GM12878 (cell line): ENCODE measurements around the gene ATF3. TPM values are rescaled to one million over a fixed set of nuclear protein-coding genes. Genes with fewer than 3 reads are reported as not detected.

ENCODE experiments used
- ATAC-seq: fragments of 200-7000 bp; cut with Tn5 transposase; 3 replicates; pipeline ENCODE4 v1.9.1; 2020; ENCODE audit warnings: mild to moderate bottlenecking, moderate library complexity
- BruUV-seq: library from RNA; stranded (reverse); fragments of 400-500 nt; replicated peaks from 2 replicates; lab custom pipeline; 2021; lab: Mats Ljungman, UMichigan
- CTCF ChIA-PET: fragments of 300-600 bp; sonication (Branson Sonifier 250); formaldehyde crosslinking; extraction: SDS; loops from one replicate; lab custom pipeline; 2021; ENCODE audit warnings: inconsistent platforms; lab: Yijun Ruan, JAX
- POLR2A ChIA-PET: fragments of 350-600 bp; formaldehyde crosslinking; extraction: SDS; loops from one replicate; lab custom pipeline; 2021; ENCODE audit warnings: inconsistent platforms; lab: Charles Lee
- RAD21 ChIA-PET: fragments of 300-600 bp; sonication (Branson Sonifier 250); formaldehyde crosslinking; loops from one replicate; lab custom pipeline; 2023; ENCODE audit warnings: antibody characterized with exemption; ENCODE audit not compliant: unreplicated experiment; lab: Charles Lee
- SMC1A ChIA-PET: fragments of 300-600 bp; sonication (Branson Sonifier 250); formaldehyde crosslinking; loops from one replicate; lab custom pipeline; 2023; ENCODE audit not compliant: unreplicated experiment, uncharacterized antibody; lab: Charles Lee
- DNase-seq: peaks from one replicate; pipeline ENCODE4 v3.0.0-alpha.2; 2011; ENCODE audit warnings: low read depth, low spot score
- FAIRE-seq: peaks from 3 replicates; lab custom pipeline; 2011; peaks lifted over from hg19 to GRCh38; lab: Jason Lieb, UNC
- H2AFZ ChIP-seq: 2 replicates; pipeline ENCODE4 v1.6.0; 2011; ENCODE audit warnings: low read depth, low read length, control low read depth; ENCODE audit not compliant: control insufficient read depth
- H3K27ac ChIP-seq: 2 replicates; pipeline ENCODE4 v1.5.1; 2011; ENCODE audit warnings: control low read depth; ENCODE audit not compliant: control insufficient read depth, insufficient read depth
- H3K27me3 ChIP-seq, 2 experiments: replicated peaks in 1 of 2; 2 replicates each; pipeline versions ENCODE4 v1.6.0 to v1.6.1; 2011; ENCODE audit warnings: low read length in 1 of 2; ENCODE audit not compliant: control insufficient read depth in 2 of 2, insufficient read depth in 2 of 2
- H3K36me3 ChIP-seq, 2 experiments: 2 replicates each; pipeline ENCODE4 v1.5.1; 2011; ENCODE audit warnings: low read length in 1 of 2; ENCODE audit not compliant: control insufficient read depth in 2 of 2, insufficient read depth in 2 of 2
- H3K4me1 ChIP-seq: 2 replicates; pipeline ENCODE4 v1.6.1; 2011; ENCODE audit warnings: mild to moderate bottlenecking, low read length, moderate library complexity, mixed read lengths; ENCODE audit not compliant: control insufficient read depth, insufficient read depth
- H3K4me2 ChIP-seq: 2 replicates; pipeline ENCODE4 v1.6.0; 2011; ENCODE audit warnings: control low read depth; ENCODE audit not compliant: control insufficient read depth, insufficient read depth
- H3K4me3 ChIP-seq: fragments of 200-600 bp; sonication (generic); 2 replicates; pipeline ENCODE4 v1.5.1; 2016
- H3K79me2 ChIP-seq: 2 replicates; pipeline ENCODE4 v1.6.0; 2011; ENCODE audit warnings: low read length; ENCODE audit not compliant: control insufficient read depth, insufficient read depth
- H3K9ac ChIP-seq: 2 replicates; pipeline ENCODE4 v1.8.0; 2011; ENCODE audit warnings: low read length, control low read depth, mixed read lengths; ENCODE audit not compliant: control insufficient read depth, insufficient read depth
- H3K9me3 ChIP-seq: replicated peaks from 3 replicates; pipeline ENCODE4 v1.5.1; 2011; ENCODE audit warnings: mild to moderate bottlenecking, low read length; ENCODE audit not compliant: control insufficient read depth, insufficient read depth
- H4K20me1 ChIP-seq: 2 replicates; pipeline ENCODE4 v1.6.0; 2011; ENCODE audit not compliant: control insufficient read depth, insufficient read depth
- BACH1 ChIP-seq: fragments of 450-650 bp; IDR thresholded peaks from 2 replicates; pipeline ENCODE4 v1.6.1; 2017; ENCODE audit warnings: mild to moderate bottlenecking, borderline replicate concordance
- CBFB ChIP-seq: IDR thresholded peaks from 2 replicates; pipeline ENCODE4 v1.6.1; 2016; ENCODE audit warnings: antibody characterized with exemption, low read depth
- CREB1 ChIP-seq: IDR thresholded peaks from 2 replicates; pipeline ENCODE4 v1.6.1; 2012; ENCODE audit warnings: low read depth, mild to moderate bottlenecking, inconsistent platforms
- CTCF ChIP-seq, 3 experiments: IDR thresholded peaks in 2 of 3; conservative IDR thresholded peaks in 1 of 3; 2 replicates each; pipeline ENCODE4 v1.5.1; 2011; ENCODE audit warnings: low read depth in 3 of 3, low read length in 3 of 3, mild to moderate bottlenecking in 3 of 3, control low read depth in 2 of 3, moderate library complexity in 2 of 3, inconsistent platforms in 1 of 3, mixed read lengths in 1 of 3; ENCODE audit not compliant: control insufficient read depth in 2 of 3, insufficient read depth in 1 of 3; ENCODE audit errors: extremely low read depth in 1 of 3
- DPF2 ChIP-seq: fragments of 450-650 bp; IDR thresholded peaks from 2 replicates; pipeline ENCODE4 v1.6.1; 2017; ENCODE audit warnings: mild to moderate bottlenecking
- ETV6 ChIP-seq, 2 experiments: fragments of 450-650 bp in 1 of 2; IDR thresholded peaks in 1 of 2; conservative IDR thresholded peaks in 1 of 2; 2 replicates each; pipeline ENCODE4 v1.6.1; 2014; ENCODE audit warnings: antibody characterized with exemption in 1 of 2, borderline replicate concordance in 1 of 2, low read depth in 1 of 2, mild to moderate bottlenecking in 1 of 2, moderate library complexity in 1 of 2
- NBN ChIP-seq: fragments of 450-650 bp; IDR thresholded peaks from 2 replicates; pipeline ENCODE4 v1.6.1; 2016
- SMC3 ChIP-seq: IDR thresholded peaks from 2 replicates; pipeline ENCODE4 v1.6.1; 2011; ENCODE audit warnings: low read length, improper control_type of control experiment, borderline replicate concordance
- ZBTB4 ChIP-seq: fragments of 450-650 bp; formaldehyde crosslinking; IDR thresholded peaks from 2 replicates; pipeline ENCODE4 v1.4.0; 2022; ENCODE audit warnings: mild to moderate bottlenecking, moderate library complexity
- WGBS: methylation state at CpG from one replicate; pipeline ENCODE4 v1.1.6; 2016; ENCODE audit warnings: low lambda C conversion rate; ENCODE audit not compliant: insufficient replicate concordance, insufficient coverage; ENCODE audit errors: missing lambda C conversion rate; 5-methylcytosine and 5-hydroxymethylcytosine counted together
- in situ Hi-C: fragments of 300-500 bp; cut with MboI; formaldehyde crosslinking; loops from 9 replicates; pipeline ENCODE4 v1.14.3; 2018; ENCODE audit warnings: mixed read lengths
- intact Hi-C: fragments of 100-400 bp; cut with micrococcal nuclease; formaldehyde crosslinking; loops from one replicate; pipeline ENCODE4 v1.14.2; 2022; ENCODE audit not compliant: unreplicated experiment
- polyA plus RNA-seq, 11 experiments: library from polyadenylated mRNA; depleted of rRNA in 4 of 11; unstranded in 6 of 11; stranded (reverse) in 5 of 11; fragments of >200 nt; fragmentation: Nextera tagmentation in 4 of 11; fragmentation: Illumina TruSeq in 1 of 11; extraction: Ambion mirVana in 4 of 11; extraction: Trizol in 1 of 11; gene quantifications; 1 replicate in 1 of 11; 2 replicates in 10 of 11; pipeline versions ENCODE4 v1.2.1 to v1.2.3, GENCODE V29; 2011 to 2016; ENCODE audit warnings: inconsistent platforms in 2 of 11, missing spikeins in 2 of 11, low read depth in 1 of 11
- total RNA-seq, 4 experiments: library from RNA; depleted of rRNA in 3 of 4; stranded (reverse); fragments of >200 nt in 3 of 4; fragmentation: Illumina TruSeq in 1 of 4; extraction: Trizol in 1 of 4; gene quantifications; 2 replicates each; pipeline versions ENCODE4 v1.2.1 to v1.2.3, GENCODE V29; 2013 to 2021

The ATF3 gene
- total and polyA plus RNA-seq, 10 of the 15 experiments (the other 5 are each of a cell fraction or from before 2014, with no cell fraction given), result 3.0 to 13.9 (median 8.3) TPM

DNA sequence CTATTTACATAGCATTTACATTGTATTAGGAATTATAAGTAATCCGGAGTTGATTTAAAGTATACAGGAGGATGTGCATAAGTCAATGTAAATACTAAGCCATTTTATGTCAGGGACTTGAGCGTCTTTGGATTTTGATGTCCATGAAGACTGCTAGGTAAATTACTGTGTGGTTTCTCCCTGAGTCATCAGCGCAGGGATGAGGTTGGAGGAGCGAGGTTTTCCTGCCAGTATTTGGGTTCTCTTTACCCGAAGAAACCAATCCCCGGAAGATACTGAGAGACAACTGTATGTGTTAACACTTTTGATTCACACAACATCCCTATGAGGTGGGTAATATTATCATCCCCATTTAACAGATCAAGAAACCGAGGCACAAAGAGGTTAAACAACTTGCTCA lies 61.7 kb downstream of the ATF3 start:
- no peak overlapping the region for H3K27ac ChIP-seq
- CTCF ChIA-PET, result interaction anchor here (0.9 to 4.0 kb wide), 6 partner anchors 23 to 193 kb away, joined by 3 to 18 read pairs (median 4); no protein-coding TSS in a partner anchor
- FAIRE-seq, result no peak
- no peak overlapping the region for H3K4me2 ChIP-seq
- H3K79me2 ChIP-seq, result no peaks in the 10 kb centered on the region
- no peak overlapping the region for H3K9ac ChIP-seq
- peaks cover 38% of the 10 kb centered on the region for H3K4me1 ChIP-seq
- BruUV-seq, result no TSS peak
- TF ChIP-seq ZBTB4 (CRISPR knock-in tag), result no peak
- TF ChIP-seq ETV6 (conservative IDR thresholded peaks at IDR 0.05 in 1 of 2, IDR thresholded peaks at IDR 0.05 in 1 of 2; ENCODE audit: borderline replicate concordance in 1 of 2, low read depth in 1 of 2), result no peak
- TF ChIP-seq NBN, result no peak
- TF ChIP-seq CREB1, result no peak
- TF ChIP-seq BACH1, result no peak
- TF ChIP-seq SMC3, result no peak
- TF ChIP-seq DPF2, result no peak
- TF ChIP-seq CTCF (IDR thresholded peaks at IDR 0.05 in 2 of 3, conservative IDR thresholded peaks at IDR 0.05 in 1 of 3; ENCODE audit: control insufficient read depth in 2 of 3, extremely low read depth in 1 of 3, insufficient read depth in 1 of 3, low read depth in 3 of 3, low read length in 3 of 3), result no peak
- TF ChIP-seq CBFB, result no peak
- H3K9me3 ChIP-seq, result no peaks in the 10 kb centered on the region
- H3K4me3 ChIP-seq, result no peak overlapping the region
- SMC1A ChIA-PET, result interaction anchor here (0.9 to 2.8 kb wide), 4 partner anchors 28 to 325 kb away, joined by 3 to 19 read pairs (median 3); no protein-coding TSS in a partner anchor
- H4K20me1 ChIP-seq, result no peaks in the 10 kb centered on the region
- H2AFZ ChIP-seq, result no peak overlapping the region
- intact Hi-C loops (no loop called here), in situ Hi-C loops (no loop called here)
- RAD21 ChIA-PET, result no interaction called here
- 98% methylated on average over 7 of the region's 7 CpGs for WGBS
- no peaks in the 10 kb centered on the region for H3K27me3 ChIP-seq
- H3K36me3 ChIP-seq, result no peaks in the 10 kb centered on the region
- POLR2A ChIA-PET, result interaction anchor here (0.6 to 1.2 kb wide), 2 partner anchors 27 to 91 kb away, joined by 3 to 7 read pairs; no protein-coding TSS in a partner anchor
- no peak for ATAC-seq
- DNase-seq, result no peak

Other genes with a start within 250 kb of the ATF3 start
- gene PACC1, start 193.9 kb upstream of the ATF3 start, total RNA-seq (2014; rRNA removed), result 20.7 and 22.3 TPM in 2 replicates
- gene PACC1, start 193.9 kb upstream of the ATF3 start, total RNA-seq (2014; rRNA removed; fragmentation: Illumina TruSeq; extraction: Trizol), result 20.7 and 22.1 TPM in 2 replicates
- 21.0 and 25.9 TPM in 2 replicates for gene PACC1, start 193.9 kb upstream of the ATF3 start, total RNA-seq (2021)
- gene PACC1, start 193.9 kb upstream of the ATF3 start, polyA plus RNA-seq (2011; rRNA removed), result 25.1 and 29.7 TPM in 2 replicates
- 17.8 and 18.0 TPM in 2 replicates for gene PACC1, start 193.9 kb upstream of the ATF3 start, polyA plus RNA-seq (2014; fragmentation: Illumina TruSeq; extraction: Trizol)
- 10 to 100 TPM; 16.1 to 17.2 TPM for gene PACC1, start 193.9 kb upstream of the ATF3 start, polyA plus RNA-seq (2014; fragmentation: Nextera tagmentation; extraction: Ambion mirVana)
- gene PACC1, start 193.9 kb upstream of the ATF3 start, polyA plus RNA-seq (2014; rRNA removed), result 21.2 and 25.2 TPM in 2 replicates
- 10 to 100 TPM; 16.7 to 18.0 TPM for gene PACC1, start 193.9 kb upstream of the ATF3 start, polyA plus RNA-seq (2016; fragmentation: Nextera tagmentation; extraction: Ambion mirVana)
- gene NENF, start 175.8 kb upstream of the ATF3 start, total RNA-seq (2014; rRNA removed), result 47.2 and 52.1 TPM in 2 replicates
- 38.7 and 39.4 TPM in 2 replicates for gene NENF, start 175.8 kb upstream of the ATF3 start, total RNA-seq (2014; rRNA removed; fragmentation: Illumina TruSeq; extraction: Trizol)
- 49.1 and 49.4 TPM in 2 replicates for gene NENF, start 175.8 kb upstream of the ATF3 start, total RNA-seq (2021)
- 37.6 and 46.0 TPM in 2 replicates for gene NENF, start 175.8 kb upstream of the ATF3 start, polyA plus RNA-seq (2011; rRNA removed)
- gene NENF, start 175.8 kb upstream of the ATF3 start, polyA plus RNA-seq (2014; fragmentation: Illumina TruSeq; extraction: Trizol), result 35.5 and 37.1 TPM in 2 replicates
- 10 to 100 TPM in 1 of 2 experiments, 1 to 10 TPM in 1; 5.1 to 19.3 TPM for gene NENF, start 175.8 kb upstream of the ATF3 start, polyA plus RNA-seq (2014; fragmentation: Nextera tagmentation; extraction: Ambion mirVana)
- 53.0 and 54.2 TPM in 2 replicates for gene NENF, start 175.8 kb upstream of the ATF3 start, polyA plus RNA-seq (2014; rRNA removed)
- gene NENF, start 175.8 kb upstream of the ATF3 start, polyA plus RNA-seq (2016; fragmentation: Nextera tagmentation; extraction: Ambion mirVana), result 10 to 100 TPM; 10.8 to 83.4 TPM
- 41.9 and 50.4 TPM in 2 replicates for gene BATF3, start 91.1 kb downstream of the ATF3 start, total RNA-seq (2014; rRNA removed)
- gene BATF3, start 91.1 kb downstream of the ATF3 start, total RNA-seq (2014; rRNA removed; fragmentation: Illumina TruSeq; extraction: Trizol), result 28.7 and 30.6 TPM in 2 replicates
- gene BATF3, start 91.1 kb downstream of the ATF3 start, total RNA-seq (2021), result 44.9 and 47.5 TPM in 2 replicates
- gene BATF3, start 91.1 kb downstream of the ATF3 start, polyA plus RNA-seq (2011; rRNA removed), result 15.1 and 25.6 TPM in 2 replicates
- 7.6 and 31.1 TPM in 2 replicates for gene BATF3, start 91.1 kb downstream of the ATF3 start, polyA plus RNA-seq (2014; fragmentation: Illumina TruSeq; extraction: Trizol)
- gene BATF3, start 91.1 kb downstream of the ATF3 start, polyA plus RNA-seq (2014; fragmentation: Nextera tagmentation; extraction: Ambion mirVana), result 10 to 100 TPM; 11.1 to 12.3 TPM
- gene BATF3, start 91.1 kb downstream of the ATF3 start, polyA plus RNA-seq (2014; rRNA removed), result 56.7 and 56.8 TPM in 2 replicates
- gene BATF3, start 91.1 kb downstream of the ATF3 start, polyA plus RNA-seq (2016; fragmentation: Nextera tagmentation; extraction: Ambion mirVana), result 10 to 100 TPM; 20.4 to 33.2 TPM
- 41.9 and 46.9 TPM in 2 replicates for gene NSL1, start 183.0 kb downstream of the ATF3 start, total RNA-seq (2014; rRNA removed)
- gene NSL1, start 183.0 kb downstream of the ATF3 start, total RNA-seq (2014; rRNA removed; fragmentation: Illumina TruSeq; extraction: Trizol), result 37.5 and 40.2 TPM in 2 replicates
- 38.3 and 41.6 TPM in 2 replicates for gene NSL1, start 183.0 kb downstream of the ATF3 start, total RNA-seq (2021)
- 46.4 and 68.5 TPM in 2 replicates for gene NSL1, start 183.0 kb downstream of the ATF3 start, polyA plus RNA-seq (2011; rRNA removed)
- 36.7 TPM in 2 replicates for gene NSL1, start 183.0 kb downstream of the ATF3 start, polyA plus RNA-seq (2014; fragmentation: Illumina TruSeq; extraction: Trizol)
- 10 to 100 TPM; 46.5 to 67.2 TPM for gene NSL1, start 183.0 kb downstream of the ATF3 start, polyA plus RNA-seq (2014; fragmentation: Nextera tagmentation; extraction: Ambion mirVana)
- 34.5 and 43.6 TPM in 2 replicates for gene NSL1, start 183.0 kb downstream of the ATF3 start, polyA plus RNA-seq (2014; rRNA removed)
- gene NSL1, start 183.0 kb downstream of the ATF3 start, polyA plus RNA-seq (2016; fragmentation: Nextera tagmentation; extraction: Ambion mirVana), result 10 to 100 TPM; 72.3 to 74.2 TPM
- 15.5 and 21.7 TPM in 2 replicates for gene TATDN3, start 183.1 kb downstream of the ATF3 start, total RNA-seq (2014; rRNA removed)
- gene TATDN3, start 183.1 kb downstream of the ATF3 start, total RNA-seq (2014; rRNA removed; fragmentation: Illumina TruSeq; extraction: Trizol), result 20.7 and 21.0 TPM in 2 replicates
- 17.1 and 18.2 TPM in 2 replicates for gene TATDN3, start 183.1 kb downstream of the ATF3 start, total RNA-seq (2021)
- 24.5 and 40.9 TPM in 2 replicates for gene TATDN3, start 183.1 kb downstream of the ATF3 start, polyA plus RNA-seq (2011; rRNA removed)
- gene TATDN3, start 183.1 kb downstream of the ATF3 start, polyA plus RNA-seq (2014; fragmentation: Illumina TruSeq; extraction: Trizol), result 17.8 and 20.2 TPM in 2 replicates
- 10 to 100 TPM; 34.0 to 40.0 TPM for gene TATDN3, start 183.1 kb downstream of the ATF3 start, polyA plus RNA-seq (2014; fragmentation: Nextera tagmentation; extraction: Ambion mirVana)
- gene TATDN3, start 183.1 kb downstream of the ATF3 start, polyA plus RNA-seq (2014; rRNA removed), result 14.8 and 15.9 TPM in 2 replicates
- gene TATDN3, start 183.1 kb downstream of the ATF3 start, polyA plus RNA-seq (2016; fragmentation: Nextera tagmentation; extraction: Ambion mirVana), result 10 to 100 TPM; 28.0 to 32.7 TPM
- gene SPATA45, start 238.9 kb downstream of the ATF3 start, total RNA-seq (2014; rRNA removed), result not detected in 2 replicates
- not detected in 2 replicates for gene SPATA45, start 238.9 kb downstream of the ATF3 start, total RNA-seq (2014; rRNA removed; fragmentation: Illumina TruSeq; extraction: Trizol)
- 0.58 TPM in 1 of 2 replicates, not detected in the other for gene SPATA45, start 238.9 kb downstream of the ATF3 start, total RNA-seq (2021)
- 0.22 and 0.49 TPM in 2 replicates for gene SPATA45, start 238.9 kb downstream of the ATF3 start, polyA plus RNA-seq (2011; rRNA removed)
- not detected in 2 replicates for gene SPATA45, start 238.9 kb downstream of the ATF3 start, polyA plus RNA-seq (2014; fragmentation: Illumina TruSeq; extraction: Trizol)
- gene SPATA45, start 238.9 kb downstream of the ATF3 start, polyA plus RNA-seq (2014; fragmentation: Nextera tagmentation; extraction: Ambion mirVana), result under 1 TPM in 1 of 2 experiments, not detected in 1; 0.31 TPM
- not detected in 2 replicates for gene SPATA45, start 238.9 kb downstream of the ATF3 start, polyA plus RNA-seq (2014; rRNA removed)
- under 1 TPM in 1 of 2 experiments, not detected in 1; 0.37 TPM for gene SPATA45, start 238.9 kb downstream of the ATF3 start, polyA plus RNA-seq (2016; fragmentation: Nextera tagmentation; extraction: Ambion mirVana)
- gene FLVCR1, start 249.5 kb downstream of the ATF3 start, total RNA-seq (2014; rRNA removed), result 17.8 and 20.2 TPM in 2 replicates
- gene FLVCR1, start 249.5 kb downstream of the ATF3 start, total RNA-seq (2014; rRNA removed; fragmentation: Illumina TruSeq; extraction: Trizol), result 21.7 and 21.9 TPM in 2 replicates
- gene FLVCR1, start 249.5 kb downstream of the ATF3 start, total RNA-seq (2021), result 13.4 and 17.3 TPM in 2 replicates
- 25.2 and 37.2 TPM in 2 replicates for gene FLVCR1, start 249.5 kb downstream of the ATF3 start, polyA plus RNA-seq (2011; rRNA removed)
- gene FLVCR1, start 249.5 kb downstream of the ATF3 start, polyA plus RNA-seq (2014; fragmentation: Illumina TruSeq; extraction: Trizol), result 18.1 and 20.0 TPM in 2 replicates
- 1 to 10 TPM; 7.1 to 8.6 TPM for gene FLVCR1, start 249.5 kb downstream of the ATF3 start, polyA plus RNA-seq (2014; fragmentation: Nextera tagmentation; extraction: Ambion mirVana)
- 15.7 and 22.1 TPM in 2 replicates for gene FLVCR1, start 249.5 kb downstream of the ATF3 start, polyA plus RNA-seq (2014; rRNA removed)
- 10 to 100 TPM in 1 of 2 experiments, 1 to 10 TPM in 1; 9.0 to 10.9 TPM for gene FLVCR1, start 249.5 kb downstream of the ATF3 start, polyA plus RNA-seq (2016; fragmentation: Nextera tagmentation; extraction: Ambion mirVana)